Parathyroid adenoma (tissue), 2 donors: ENCODE data around the gene SLC41A3.

Source experiments
- H2AFZ ChIP-seq: fragments of 300-600 bp; sonication (generic); one replicate; pipeline ENCODE4 v1.7.0; 2017; ENCODE audit warnings: antibody characterized with exemption, mild to moderate bottlenecking
- H3K27ac ChIP-seq: fragments of 300-600 bp; sonication (generic); one replicate; pipeline ENCODE4 v1.7.0; 2017
- H3K27me3 ChIP-seq: fragments of 300-600 bp; sonication (generic); one replicate; pipeline ENCODE4 v1.7.0; 2017; ENCODE audit warnings: low read length; ENCODE audit not compliant: control insufficient read depth, insufficient read depth
- H3K36me3 ChIP-seq: fragments of 300-600 bp; sonication (generic); one replicate; pipeline ENCODE4 v1.7.0; 2017; ENCODE audit warnings: low read length; ENCODE audit not compliant: control insufficient read depth, insufficient read depth
- H3K4me1 ChIP-seq: fragments of 300-600 bp; sonication (generic); one replicate; pipeline ENCODE4 v1.7.0; 2017; ENCODE audit warnings: control low read depth
- H3K4me2 ChIP-seq: fragments of 300-600 bp; sonication (generic); one replicate; pipeline ENCODE4 v1.7.0; 2017; ENCODE audit warnings: low read length
- H3K4me3 ChIP-seq: fragments of 300-600 bp; sonication (generic); one replicate; pipeline ENCODE4 v1.7.0; 2017; ENCODE audit warnings: low read depth, low read length
- H3K79me2 ChIP-seq: fragments of 300-600 bp; sonication (generic); one replicate; pipeline ENCODE4 v1.7.0; 2017; ENCODE audit warnings: control low read depth
- H3K9ac ChIP-seq: fragments of 300-600 bp; sonication (generic); one replicate; pipeline ENCODE4 v1.7.0; 2017; ENCODE audit warnings: mild to moderate bottlenecking
- H3K9me3 ChIP-seq: fragments of 300-600 bp; sonication (generic); one replicate; pipeline ENCODE4 v1.7.0; 2017; ENCODE audit warnings: low read length; ENCODE audit not compliant: control insufficient read depth
- TF ChIP-seq, protein P1 (sequence below): fragments of 300-600 bp; sonication (generic); IDR thresholded peaks from one replicate; pipeline ENCODE4 v1.7.0; 2017; ENCODE audit warnings: antibody characterized with exemption, mild to moderate bottlenecking
- donor health status: primary hyperparathyroidism.

Gene SLC41A3

DNA sequence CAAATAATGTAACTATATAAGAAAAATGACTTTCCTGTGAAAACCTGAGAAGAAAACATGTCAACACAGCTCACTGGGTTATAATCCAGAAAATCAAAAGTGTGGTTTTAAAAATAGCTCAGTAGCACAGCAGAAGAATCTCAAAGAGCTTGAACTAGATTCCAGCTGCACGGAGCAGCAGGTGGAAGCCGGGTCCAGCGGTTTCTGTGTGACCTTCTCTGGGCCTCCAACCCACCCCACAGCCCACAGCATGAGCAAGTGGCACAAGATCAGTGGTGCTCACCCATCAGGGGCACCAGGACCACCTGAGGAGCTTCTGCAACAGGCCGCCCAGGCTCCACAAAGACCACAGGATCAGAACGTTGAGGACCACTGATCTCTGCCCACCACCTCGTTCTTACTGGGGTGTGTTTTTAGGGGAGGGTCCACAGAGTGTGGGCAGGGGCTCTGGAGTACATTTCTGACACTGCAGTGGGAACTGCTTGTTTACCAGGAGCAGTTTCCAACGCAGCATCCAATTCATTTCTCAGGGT is 23.2 kb downstream of the SLC41A3 start:
- H3K4me3 ChIP-seq: no peak overlapping the region
- H3K27ac ChIP-seq: no peak overlapping the region
- no peak overlapping the region for H3K9ac ChIP-seq
- no peaks in the 10 kb centered on the region for H3K79me2 ChIP-seq
- H3K4me1 ChIP-seq: no peaks in the 10 kb centered on the region
- no peaks in the 10 kb centered on the region for H3K9me3 ChIP-seq
- TF ChIP-seq, protein P1, sequence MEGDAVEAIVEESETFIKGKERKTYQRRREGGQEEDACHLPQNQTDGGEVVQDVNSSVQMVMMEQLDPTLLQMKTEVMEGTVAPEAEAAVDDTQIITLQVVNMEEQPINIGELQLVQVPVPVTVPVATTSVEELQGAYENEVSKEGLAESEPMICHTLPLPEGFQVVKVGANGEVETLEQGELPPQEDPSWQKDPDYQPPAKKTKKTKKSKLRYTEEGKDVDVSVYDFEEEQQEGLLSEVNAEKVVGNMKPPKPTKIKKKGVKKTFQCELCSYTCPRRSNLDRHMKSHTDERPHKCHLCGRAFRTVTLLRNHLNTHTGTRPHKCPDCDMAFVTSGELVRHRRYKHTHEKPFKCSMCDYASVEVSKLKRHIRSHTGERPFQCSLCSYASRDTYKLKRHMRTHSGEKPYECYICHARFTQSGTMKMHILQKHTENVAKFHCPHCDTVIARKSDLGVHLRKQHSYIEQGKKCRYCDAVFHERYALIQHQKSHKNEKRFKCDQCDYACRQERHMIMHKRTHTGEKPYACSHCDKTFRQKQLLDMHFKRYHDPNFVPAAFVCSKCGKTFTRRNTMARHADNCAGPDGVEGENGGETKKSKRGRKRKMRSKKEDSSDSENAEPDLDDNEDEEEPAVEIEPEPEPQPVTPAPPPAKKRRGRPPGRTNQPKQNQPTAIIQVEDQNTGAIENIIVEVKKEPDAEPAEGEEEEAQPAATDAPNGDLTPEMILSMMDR: no peak
- H2AFZ ChIP-seq: no peak overlapping the region
- H3K27me3 ChIP-seq: no peaks in the 10 kb centered on the region
- no peak overlapping the region for H3K4me2 ChIP-seq
- no peaks in the 10 kb centered on the region for H3K36me3 ChIP-seq

DNA sequence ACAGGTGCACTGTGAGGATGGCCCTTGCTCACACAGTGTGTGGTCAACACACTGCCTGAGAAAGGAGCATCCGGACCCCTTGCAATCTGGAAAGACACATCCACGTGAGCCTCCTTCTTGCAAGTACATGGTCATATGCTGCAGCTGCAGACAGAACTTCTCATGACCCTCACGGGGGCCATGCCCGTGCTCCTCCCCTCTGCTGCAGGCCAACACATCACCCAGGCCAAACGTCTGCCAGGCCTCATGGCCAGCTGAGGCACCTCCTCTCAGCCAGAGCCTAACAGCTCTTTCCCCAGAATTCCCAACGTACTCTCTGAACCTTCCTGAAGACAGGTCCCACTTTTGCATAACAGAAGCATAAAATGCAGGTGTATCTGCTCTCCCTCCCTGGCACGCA is 25.3 kb downstream of the SLC41A3 start:
- Histone ChIP-seq H3K79me2 (no peaks in the 10 kb centered on the region), H3K27ac (no peak overlapping the region), H3K36me3 (no peaks in the 10 kb centered on the region), H3K4me3 (no peak overlapping the region), H3K9me3 (no peaks in the 10 kb centered on the region), H2AFZ (no peak overlapping the region), H3K9ac (no peak overlapping the region), H3K27me3 (no peaks in the 10 kb centered on the region), H3K4me1 (no peaks in the 10 kb centered on the region), H3K4me2 (no peak overlapping the region)
- TF ChIP-seq, protein P1: no peak

DNA sequence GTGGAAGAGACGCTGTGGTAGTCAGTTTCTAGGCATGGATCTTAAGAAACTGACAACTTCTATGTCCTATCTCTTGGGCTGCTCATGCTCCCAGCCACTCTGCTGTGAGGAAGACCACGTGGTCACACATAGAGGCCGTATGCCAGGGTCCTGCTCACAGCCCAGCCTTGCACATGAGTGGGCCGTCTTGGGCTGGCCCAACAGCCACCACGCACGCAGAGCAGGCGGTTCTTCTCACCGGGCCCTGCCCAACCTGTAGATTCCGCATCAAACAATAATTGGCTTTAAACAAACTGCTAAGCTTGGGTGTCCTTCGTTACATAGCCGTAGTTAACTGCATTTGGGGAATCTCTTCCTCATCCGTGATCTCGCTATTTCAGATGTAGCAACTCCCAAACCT is 26.0 kb downstream of the SLC41A3 start:
- Histone ChIP-seq H3K27me3 (no peaks in the 10 kb centered on the region), H3K36me3 (no peaks in the 10 kb centered on the region), H3K79me2 (no peaks in the 10 kb centered on the region), H3K27ac (no peak overlapping the region), H2AFZ (no peak overlapping the region), H3K9ac (no peak overlapping the region), H3K4me2 (no peak overlapping the region), H3K9me3 (no peaks in the 10 kb centered on the region), H3K4me1 (no peaks in the 10 kb centered on the region), H3K4me3 (no peak overlapping the region)
- TF ChIP-seq, protein P1: no peak

DNA sequence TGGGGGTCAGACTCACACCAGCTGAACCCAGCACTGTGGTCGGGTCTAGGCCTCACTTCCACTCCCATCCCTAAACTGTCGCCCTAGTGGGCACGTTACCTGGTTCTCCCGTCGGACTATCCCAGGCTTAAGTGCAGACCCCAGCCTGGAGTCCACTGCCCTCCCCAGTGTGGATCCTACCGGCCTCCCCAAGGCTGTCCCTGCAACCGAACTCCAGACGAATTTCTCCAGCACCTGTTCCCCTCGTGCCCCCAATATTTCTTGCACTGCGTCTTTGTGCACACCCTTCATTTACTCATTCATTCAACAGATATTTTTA is 26.5 kb downstream of the SLC41A3 start:
- Histone ChIP-seq H3K4me2 (no peak overlapping the region), H3K9ac (no peak overlapping the region), H3K27me3 (no peaks in the 10 kb centered on the region), H3K27ac (no peak overlapping the region), H3K9me3 (no peaks in the 10 kb centered on the region), H2AFZ (no peak overlapping the region), H3K79me2 (no peaks in the 10 kb centered on the region), H3K4me3 (no peak overlapping the region), H3K36me3 (no peaks in the 10 kb centered on the region), H3K4me1 (no peaks in the 10 kb centered on the region)
- TF ChIP-seq, protein P1: no peak

DNA sequence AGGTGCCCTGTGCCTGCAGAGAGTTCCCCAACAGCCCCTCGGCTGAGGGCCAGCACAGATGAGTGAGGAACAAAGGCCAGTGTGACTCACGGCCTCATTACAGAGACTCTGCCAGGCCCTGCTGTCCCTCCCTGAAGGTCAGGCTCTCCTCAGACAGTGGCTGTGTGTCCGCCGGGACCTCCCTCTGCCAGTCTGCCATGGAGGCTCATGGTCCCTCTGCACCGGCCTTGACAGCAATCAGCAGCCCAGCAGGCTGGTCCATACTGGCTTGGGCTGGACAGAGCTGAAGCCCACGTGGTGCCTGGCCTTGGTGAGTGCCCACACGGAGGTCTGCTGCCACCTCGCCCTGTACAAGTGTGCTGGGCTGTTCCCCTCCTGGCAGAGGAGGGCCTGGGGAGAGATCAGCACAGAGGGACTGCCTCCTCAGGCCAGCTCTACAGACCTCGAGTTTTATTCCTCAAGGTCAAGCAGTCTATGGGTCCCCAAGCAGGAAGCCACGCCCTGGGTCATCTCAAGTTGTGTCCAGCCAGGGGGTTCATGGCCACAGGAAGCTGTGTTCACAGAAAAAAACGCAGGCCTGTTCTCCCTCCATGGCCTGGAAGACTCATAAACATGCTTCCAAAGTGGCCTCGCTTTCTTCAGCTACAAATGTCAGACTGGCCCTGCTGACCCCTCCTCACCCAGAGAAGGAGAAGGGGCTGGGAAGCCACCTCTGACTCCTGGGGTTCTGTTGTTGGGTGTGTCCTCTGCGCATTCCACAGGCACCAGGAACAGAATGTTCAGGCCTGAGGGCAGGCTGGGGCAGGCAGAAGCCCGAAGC is 27.0 kb downstream of the SLC41A3 start:
- TF ChIP-seq, protein P1: no peak
- no peaks in the 10 kb centered on the region for H3K27me3 ChIP-seq
- no peak overlapping the region for H2AFZ ChIP-seq
- no peak overlapping the region for H3K4me2 ChIP-seq
- no peaks in the 10 kb centered on the region for H3K36me3 ChIP-seq
- H3K9ac ChIP-seq: no peak overlapping the region
- H3K9me3 ChIP-seq: no peaks in the 10 kb centered on the region
- H3K4me3 ChIP-seq: no peak overlapping the region
- H3K27ac ChIP-seq: no peak overlapping the region
- H3K4me1 ChIP-seq: no peaks in the 10 kb centered on the region
- no peaks in the 10 kb centered on the region for H3K79me2 ChIP-seq
